NCI-H1930 (cell line): ENCODE measurements around the gene KAZN.

ENCODE experiments used
- DNase-seq, 2 experiments: peaks; one replicate each; lab custom pipeline; 2025; lab: John Stamatoyannopoulos, UW

KAZN gene

GRCh38 chr1:15160626-15161025 is 562.1 kb downstream of the KAZN start:
- no peak for DNase-seq

- no peak for DNase-seq
Measured at GRCh38 chr1:15167386-15167785, 568.9 kb downstream of the KAZN start.
